AG10803 (cell line): ENCODE results near the gene HENMT1.

Experiments used
- DNase-seq: peaks from one replicate; pipeline ENCODE4 v3.0.0; 2010; ENCODE audit warnings: low read depth
- H3K4me3 ChIP-seq: 2 replicates; pipeline ENCODE4 v1.5.1; 2011; ENCODE audit warnings: mild to moderate bottlenecking, low read length, control low read depth
- TF ChIP-seq, protein P1 (sequence below): conservative IDR thresholded peaks from 2 replicates; pipeline ENCODE4 v1.5.1; 2011; ENCODE audit warnings: mild to moderate bottlenecking, low read length, control low read depth, inconsistent platforms

Gene HENMT1

DNA sequence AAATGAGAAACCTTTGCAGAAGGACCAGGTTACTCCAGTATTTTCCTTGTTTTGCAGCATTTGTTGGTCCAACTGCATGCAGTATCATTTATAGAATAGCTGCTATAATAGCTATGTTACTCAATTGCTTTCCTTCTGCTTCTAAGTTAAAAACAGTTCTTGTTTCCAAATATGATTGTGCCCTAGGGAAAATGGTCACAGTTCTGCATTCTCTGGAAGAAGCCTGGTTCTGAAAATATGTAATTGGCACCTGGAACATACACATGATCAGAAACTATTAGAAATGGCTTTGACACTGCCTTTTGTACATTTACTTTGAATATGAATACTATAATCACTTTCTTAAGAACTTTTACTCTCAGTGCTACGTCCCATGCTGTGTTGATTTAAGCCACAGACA, 33.6 kb downstream of the HENMT1 start:
- H3K4me3 ChIP-seq: no peak overlapping the region
- peak; percentile 14 for DNase-seq
- TF ChIP-seq, protein P1, sequence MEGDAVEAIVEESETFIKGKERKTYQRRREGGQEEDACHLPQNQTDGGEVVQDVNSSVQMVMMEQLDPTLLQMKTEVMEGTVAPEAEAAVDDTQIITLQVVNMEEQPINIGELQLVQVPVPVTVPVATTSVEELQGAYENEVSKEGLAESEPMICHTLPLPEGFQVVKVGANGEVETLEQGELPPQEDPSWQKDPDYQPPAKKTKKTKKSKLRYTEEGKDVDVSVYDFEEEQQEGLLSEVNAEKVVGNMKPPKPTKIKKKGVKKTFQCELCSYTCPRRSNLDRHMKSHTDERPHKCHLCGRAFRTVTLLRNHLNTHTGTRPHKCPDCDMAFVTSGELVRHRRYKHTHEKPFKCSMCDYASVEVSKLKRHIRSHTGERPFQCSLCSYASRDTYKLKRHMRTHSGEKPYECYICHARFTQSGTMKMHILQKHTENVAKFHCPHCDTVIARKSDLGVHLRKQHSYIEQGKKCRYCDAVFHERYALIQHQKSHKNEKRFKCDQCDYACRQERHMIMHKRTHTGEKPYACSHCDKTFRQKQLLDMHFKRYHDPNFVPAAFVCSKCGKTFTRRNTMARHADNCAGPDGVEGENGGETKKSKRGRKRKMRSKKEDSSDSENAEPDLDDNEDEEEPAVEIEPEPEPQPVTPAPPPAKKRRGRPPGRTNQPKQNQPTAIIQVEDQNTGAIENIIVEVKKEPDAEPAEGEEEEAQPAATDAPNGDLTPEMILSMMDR: no peak

DNA sequence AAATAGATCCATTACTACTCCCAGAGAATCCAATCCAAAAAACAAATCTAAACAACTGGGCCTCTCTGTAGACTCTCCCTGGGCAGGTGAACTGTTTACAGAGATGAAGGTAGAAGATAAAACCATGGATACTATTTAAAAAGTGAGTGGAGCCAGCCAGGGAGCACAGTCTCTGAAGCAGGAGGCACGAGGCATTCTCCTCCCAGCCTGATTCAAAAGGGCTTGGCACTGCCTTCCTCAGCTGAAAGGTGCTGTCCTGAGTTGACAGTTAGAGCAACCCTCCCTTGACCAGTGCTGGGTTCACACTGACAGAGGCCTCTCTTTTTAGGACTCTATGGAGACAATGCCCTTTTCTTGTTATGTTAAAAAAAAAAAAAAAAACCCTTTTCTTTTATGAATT, 36.8 kb downstream of the HENMT1 start:
- TF ChIP-seq, protein P1: no peak
- H3K4me3 ChIP-seq: no peak overlapping the region
- no peak for DNase-seq

DNA sequence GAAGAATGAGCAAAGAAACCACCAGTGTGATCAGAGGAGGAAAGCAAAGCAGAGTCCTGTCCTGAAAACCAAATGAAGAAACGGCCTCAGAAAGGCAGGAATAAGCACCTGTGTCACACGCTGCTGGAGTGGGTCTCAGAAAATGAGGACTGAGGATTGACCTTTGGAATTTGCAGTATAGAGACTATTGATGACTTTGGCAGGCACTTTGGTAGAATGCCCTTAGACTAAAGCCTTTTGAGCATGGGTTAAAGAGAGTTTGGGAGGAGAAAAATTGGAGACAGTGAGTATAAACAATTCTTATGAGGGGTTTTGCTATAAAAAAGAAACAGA, 43.2 kb downstream of the HENMT1 start:
- no peak overlapping the region for H3K4me3 ChIP-seq
- TF ChIP-seq, protein P1: no peak
- DNase-seq: no peak

DNA sequence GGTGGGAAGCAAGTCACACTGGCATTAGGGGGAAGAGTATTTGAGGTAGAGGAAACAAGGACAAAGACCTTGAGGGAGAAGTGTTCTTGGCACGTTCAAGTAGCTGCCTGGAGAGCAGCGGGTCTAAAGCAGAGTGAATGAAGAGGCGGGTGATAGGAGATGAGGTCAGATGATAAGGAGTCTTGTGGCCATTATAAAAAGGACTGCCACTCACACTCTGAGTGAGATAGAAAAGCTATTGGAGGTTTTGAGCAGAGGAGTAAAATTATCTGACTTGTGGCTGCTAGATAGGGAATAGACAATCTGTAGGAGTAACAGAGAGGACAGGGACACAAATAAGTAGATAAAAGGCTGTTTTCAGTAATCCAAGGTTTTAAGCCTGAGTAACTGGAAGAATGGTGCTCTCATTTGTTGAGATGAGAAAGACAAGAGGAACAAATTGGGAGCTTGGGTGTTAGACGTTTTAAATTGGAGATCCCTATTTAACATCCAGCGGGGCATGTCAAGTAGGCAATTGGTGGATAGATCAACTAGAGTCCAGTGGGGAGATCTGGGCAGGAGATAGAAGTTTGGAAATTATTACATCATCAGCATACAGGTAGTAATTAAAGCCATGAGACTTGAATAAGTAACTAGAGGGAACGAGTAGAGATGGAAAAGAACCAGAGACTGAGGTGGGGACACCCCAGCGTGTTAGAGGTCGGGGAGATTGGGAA, 43.7 kb downstream of the HENMT1 start:
- TF ChIP-seq, protein P1: no peak
- no peak overlapping the region for H3K4me3 ChIP-seq
- no peak for DNase-seq

DNA sequence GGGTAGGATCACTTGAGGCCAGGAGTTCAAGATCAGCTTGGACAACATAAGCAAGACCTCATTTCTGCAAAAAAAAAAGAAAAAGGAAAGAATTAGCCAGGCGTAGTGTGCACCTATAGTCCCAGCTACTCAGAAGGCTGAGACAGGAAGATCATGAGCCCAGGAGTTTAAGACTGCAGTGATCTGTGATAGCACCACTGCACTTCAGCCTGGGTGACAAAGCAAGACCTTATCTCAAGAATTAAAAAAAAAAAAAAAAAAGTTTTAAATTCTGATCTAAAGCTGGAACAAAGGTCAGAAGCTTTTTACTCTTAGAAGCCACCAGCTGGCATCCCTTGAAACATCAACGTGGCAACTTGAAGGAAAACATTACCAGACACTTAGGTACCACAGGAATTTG, 45.3 kb downstream of the HENMT1 start:
- no peak for DNase-seq
- TF ChIP-seq, protein P1: no peak
- no peak overlapping the region for H3K4me3 ChIP-seq

DNA sequence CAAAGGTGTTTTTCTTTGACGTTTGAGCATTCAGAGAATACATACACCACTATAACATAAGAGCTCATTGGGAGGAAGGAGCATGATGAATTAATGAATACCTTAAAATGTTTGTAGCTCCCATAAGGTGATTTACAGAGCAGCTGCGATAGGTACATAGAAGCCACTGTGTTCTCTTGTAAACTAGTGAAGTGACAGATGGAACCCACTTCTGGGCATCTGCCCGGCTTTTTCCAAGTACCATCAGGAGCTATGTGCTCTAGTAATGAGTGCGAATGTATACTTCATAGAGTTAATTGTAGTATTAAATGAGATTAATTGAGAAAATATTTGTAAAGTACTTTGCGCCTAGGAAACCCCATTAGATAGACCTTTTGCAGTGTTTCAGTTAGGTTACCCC, 48.4 kb downstream of the HENMT1 start:
- H3K4me3 ChIP-seq: no peak overlapping the region
- TF ChIP-seq, protein P1: no peak
- no peak for DNase-seq

DNA sequence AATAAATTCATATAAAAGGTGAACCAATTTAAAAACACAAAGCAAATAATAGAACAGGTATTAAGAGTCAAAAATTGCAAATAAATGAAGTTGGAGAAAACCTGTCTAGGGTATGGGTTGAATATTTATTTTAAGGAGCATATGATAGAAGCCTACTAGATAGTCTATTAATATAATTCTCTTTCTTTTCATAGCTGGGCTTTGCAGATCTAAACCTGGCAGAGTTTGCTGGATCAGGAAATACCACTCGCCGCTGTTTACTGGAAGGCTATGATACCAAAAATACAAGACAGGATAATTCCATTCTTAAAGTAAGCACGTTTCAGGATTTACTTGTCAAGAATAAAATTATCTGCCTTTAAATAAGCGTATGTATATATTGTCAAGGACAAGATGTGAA, 48.9 kb downstream of the HENMT1 start:
- no peak overlapping the region for H3K4me3 ChIP-seq
- TF ChIP-seq, protein P1: no peak
- no peak for DNase-seq
